Tibial nerve (tissue), 4 donors: ENCODE measurements around the gene MKI67.

ENCODE experiments used
- EP300 ChIP-seq, 2 donors: sonication (generic); formaldehyde crosslinking; IDR thresholded peaks; one replicate each; pipeline ENCODE4 v1.6.1; 2017; ENCODE audit warnings: antibody characterized with exemption in 2 of 2, mild to moderate bottlenecking in 1 of 2
- POLR2A ChIP-seq, 2 donors: fragments of 450-650 bp; IDR thresholded peaks; one replicate each; pipeline ENCODE4 v1.6.1; 2017; ENCODE audit warnings: antibody characterized with exemption in 2 of 2, mild to moderate bottlenecking in 2 of 2, moderate library complexity in 2 of 2
- TF ChIP-seq, protein P1 (sequence below), 5 experiments: fragments of 200-600 bp in 3 of 5; fragments of 450-650 bp in 2 of 5; sonication (generic) in 3 of 5; IDR thresholded peaks; one replicate each; pipeline ENCODE4 v1.5.1; 2016 to 2019; ENCODE audit warnings: antibody characterized with exemption in 5 of 5, mild to moderate bottlenecking in 3 of 5, moderate library complexity in 2 of 5

DNA sequence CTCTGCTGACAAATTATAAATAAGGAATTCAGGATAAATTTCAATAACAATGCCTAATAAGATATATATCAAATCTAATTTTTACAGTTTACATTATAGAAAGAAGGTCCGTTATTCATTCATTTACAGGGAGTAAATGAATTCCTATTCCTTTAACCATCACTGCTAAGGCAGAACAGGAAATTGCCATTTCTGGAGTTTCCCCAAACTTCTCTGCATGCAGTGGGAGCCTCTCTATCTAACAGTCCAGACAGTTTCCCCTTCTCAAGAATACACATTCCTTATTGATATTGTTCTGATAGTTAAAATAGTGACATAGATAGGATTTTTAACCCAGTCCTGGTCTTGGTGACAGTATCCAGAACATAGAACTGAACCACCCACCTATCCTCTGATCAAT is 24.3 kb downstream of the MKI67 start:
- TF ChIP-seq, protein P1, sequence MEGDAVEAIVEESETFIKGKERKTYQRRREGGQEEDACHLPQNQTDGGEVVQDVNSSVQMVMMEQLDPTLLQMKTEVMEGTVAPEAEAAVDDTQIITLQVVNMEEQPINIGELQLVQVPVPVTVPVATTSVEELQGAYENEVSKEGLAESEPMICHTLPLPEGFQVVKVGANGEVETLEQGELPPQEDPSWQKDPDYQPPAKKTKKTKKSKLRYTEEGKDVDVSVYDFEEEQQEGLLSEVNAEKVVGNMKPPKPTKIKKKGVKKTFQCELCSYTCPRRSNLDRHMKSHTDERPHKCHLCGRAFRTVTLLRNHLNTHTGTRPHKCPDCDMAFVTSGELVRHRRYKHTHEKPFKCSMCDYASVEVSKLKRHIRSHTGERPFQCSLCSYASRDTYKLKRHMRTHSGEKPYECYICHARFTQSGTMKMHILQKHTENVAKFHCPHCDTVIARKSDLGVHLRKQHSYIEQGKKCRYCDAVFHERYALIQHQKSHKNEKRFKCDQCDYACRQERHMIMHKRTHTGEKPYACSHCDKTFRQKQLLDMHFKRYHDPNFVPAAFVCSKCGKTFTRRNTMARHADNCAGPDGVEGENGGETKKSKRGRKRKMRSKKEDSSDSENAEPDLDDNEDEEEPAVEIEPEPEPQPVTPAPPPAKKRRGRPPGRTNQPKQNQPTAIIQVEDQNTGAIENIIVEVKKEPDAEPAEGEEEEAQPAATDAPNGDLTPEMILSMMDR (IDR thresholded peaks at IDR 0.05): no peak
- TF ChIP-seq POLR2A (IDR thresholded peaks at IDR 0.05) (no peak), EP300 (IDR thresholded peaks at IDR 0.05) (no peak)
